Lung (tissue), 12 donors: Measurements from ENCODE around the gene ILF3. TPM values are rescaled to one million over a fixed set of nuclear protein-coding genes. Genes with fewer than 3 reads are reported as not detected.
"Not testable (repeated sequence)": the region's sequence is repeated elsewhere in the genome, so short reads cannot be mapped to it uniquely, and the experiment has no call there.

Source experiments
- ATAC-seq: fragments of 200-7000 bp; cut with Tn5 transposase; one replicate; pipeline ENCODE4 v1.9.1; 2020; ENCODE audit warnings: moderate number of reproducible peaks; ENCODE audit not compliant: insufficient read depth, low FRiP score
- DNase-seq, 3 donors: peaks; one replicate each; pipeline ENCODE4 v3.0.0-alpha.2; 2013 to 2017
- H3K27ac ChIP-seq, 2 donors: one replicate each; pipeline ENCODE4 v1.5.1; 2013; ENCODE audit warnings: mild to moderate bottlenecking in 2 of 2, moderate library complexity in 2 of 2, control low read depth in 1 of 2, inconsistent platforms in 1 of 2, low read depth in 1 of 2, low read length in 1 of 2
- H3K27me3 ChIP-seq, 3 donors: one replicate each; pipeline ENCODE4 v1.5.1; 2013; ENCODE audit warnings: low read length in 2 of 3; ENCODE audit not compliant: control insufficient read depth in 3 of 3, insufficient read depth in 3 of 3
- H3K36me3 ChIP-seq, 4 donors: one replicate each; pipeline ENCODE4 v1.5.1; 2013; ENCODE audit warnings: low read length in 4 of 4, mild to moderate bottlenecking in 1 of 4, moderate library complexity in 1 of 4; ENCODE audit not compliant: control insufficient read depth in 4 of 4, insufficient read depth in 4 of 4
- H3K4me1 ChIP-seq, 5 donors: one replicate each; pipeline ENCODE4 v1.5.1; 2013; ENCODE audit warnings: low read length in 5 of 5, mild to moderate bottlenecking in 2 of 5, moderate library complexity in 1 of 5; ENCODE audit not compliant: control insufficient read depth in 5 of 5, insufficient read depth in 5 of 5
- H3K4me3 ChIP-seq: one replicate; pipeline ENCODE4 v1.5.1; 2013; ENCODE audit warnings: mild to moderate bottlenecking, control low read depth, moderate library complexity
- H3K9ac ChIP-seq, 2 donors: one replicate each; pipeline ENCODE4 v1.5.1; 2013; ENCODE audit warnings: low read length in 2 of 2, control low read depth in 1 of 2; ENCODE audit not compliant: insufficient read depth in 1 of 2
- H3K9me3 ChIP-seq, 4 donors: one replicate each; pipeline ENCODE4 v1.5.1; 2013; ENCODE audit warnings: low read length in 3 of 4, mild to moderate bottlenecking in 1 of 4, moderate library complexity in 1 of 4; ENCODE audit not compliant: control insufficient read depth in 4 of 4, insufficient read depth in 3 of 4
- WGBS, 2 donors: extraction: QIAGEN DNeasy Blood & Tissue Kit; methylation state at CpG; one replicate each; pipeline ENCODE4 v1.1.7; 2013; 5-methylcytosine and 5-hydroxymethylcytosine counted together
- polyA plus RNA-seq, 2 donors: library from polyadenylated mRNA; stranded (reverse); fragments of 200-250 nt; gene quantifications; one replicate each; pipeline ENCODE4 v1.2.1, GENCODE V29; 2013
- total RNA-seq, 2 donors: library from RNA; depleted of rRNA in 1 of 2; stranded (reverse); fragments of >200 nt in 1 of 2; gene quantifications; one replicate each; pipeline ENCODE4 v1.2.1, GENCODE V29; 2014 to 2021
- TF ChIP-seq, protein P1 (sequence below): IDR thresholded peaks from 2 replicates; pipeline ENCODE4 v1.5.1; 2012; ENCODE audit warnings: mild to moderate bottlenecking; ENCODE audit errors: control extremely low read depth, extremely low read depth
- donor health status: control.
- donor health status: control.
- donor health status: Bipolar disorder and iron deficiency.
- donor health status: healthy.
- donor health status: DM: yes; HTN: yes; CAD: no.

The ILF3 gene
- total and polyA plus RNA-seq, 4 donors: 105 to 225 (median 131) TPM

DNA sequence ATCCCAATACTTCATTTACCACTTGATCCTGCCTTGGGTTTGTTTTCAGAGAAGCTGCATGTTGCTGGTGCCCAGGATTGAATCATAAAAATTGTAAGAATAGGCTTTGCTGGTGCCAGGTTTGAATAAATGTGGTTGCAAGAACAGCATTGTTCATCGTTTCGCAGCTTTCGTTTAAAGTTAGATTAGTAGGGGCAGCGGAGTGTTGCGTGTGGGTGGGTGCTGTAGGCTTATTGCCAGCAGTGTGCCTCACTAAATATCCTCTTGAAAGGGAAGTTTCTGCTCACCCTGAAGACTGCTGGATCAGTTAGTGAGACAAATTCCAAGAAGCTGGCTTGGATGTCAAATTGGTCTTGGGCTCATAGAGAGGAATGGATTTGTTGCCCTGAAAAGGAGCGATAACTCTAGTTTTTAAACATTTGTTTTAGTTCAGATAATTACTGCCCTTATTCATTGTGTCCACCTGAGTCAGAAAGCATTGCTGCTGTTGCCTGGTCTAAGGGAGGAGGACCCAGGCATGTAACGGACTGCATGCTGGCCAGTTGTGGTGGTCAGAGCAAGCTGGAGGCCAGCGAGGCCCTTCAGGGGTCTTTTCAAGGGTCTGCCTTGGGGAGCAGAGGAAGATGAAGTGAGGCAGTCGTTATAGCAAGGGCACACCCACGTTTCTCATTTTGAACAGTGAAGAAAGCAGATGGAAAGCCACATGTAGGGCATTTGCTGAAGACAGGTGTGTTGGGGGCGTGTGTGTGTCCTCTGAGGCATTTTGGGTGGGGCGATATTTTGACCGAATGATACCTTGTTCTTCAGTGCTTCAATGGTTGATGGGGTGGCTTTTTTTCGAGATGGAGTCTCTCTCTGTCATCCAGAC lies 8.5 kb downstream of the ILF3 start:
- WGBS, 2 donors: 64 to 76% methylated on average over 14 of the region's 14 CpGs
- TF ChIP-seq, protein P1, sequence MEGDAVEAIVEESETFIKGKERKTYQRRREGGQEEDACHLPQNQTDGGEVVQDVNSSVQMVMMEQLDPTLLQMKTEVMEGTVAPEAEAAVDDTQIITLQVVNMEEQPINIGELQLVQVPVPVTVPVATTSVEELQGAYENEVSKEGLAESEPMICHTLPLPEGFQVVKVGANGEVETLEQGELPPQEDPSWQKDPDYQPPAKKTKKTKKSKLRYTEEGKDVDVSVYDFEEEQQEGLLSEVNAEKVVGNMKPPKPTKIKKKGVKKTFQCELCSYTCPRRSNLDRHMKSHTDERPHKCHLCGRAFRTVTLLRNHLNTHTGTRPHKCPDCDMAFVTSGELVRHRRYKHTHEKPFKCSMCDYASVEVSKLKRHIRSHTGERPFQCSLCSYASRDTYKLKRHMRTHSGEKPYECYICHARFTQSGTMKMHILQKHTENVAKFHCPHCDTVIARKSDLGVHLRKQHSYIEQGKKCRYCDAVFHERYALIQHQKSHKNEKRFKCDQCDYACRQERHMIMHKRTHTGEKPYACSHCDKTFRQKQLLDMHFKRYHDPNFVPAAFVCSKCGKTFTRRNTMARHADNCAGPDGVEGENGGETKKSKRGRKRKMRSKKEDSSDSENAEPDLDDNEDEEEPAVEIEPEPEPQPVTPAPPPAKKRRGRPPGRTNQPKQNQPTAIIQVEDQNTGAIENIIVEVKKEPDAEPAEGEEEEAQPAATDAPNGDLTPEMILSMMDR: no peak
- Histone ChIP-seq H3K27me3 (no peaks in the 10 kb centered on the region), H3K27ac (no peak overlapping the region), H3K9me3 (no peaks in the 10 kb centered on the region), H3K9ac (no peak overlapping the region), H3K4me1 (peaks cover 0 to 10% (median 5%) of the 10 kb centered on the region in 5 donors), H3K36me3 (peaks cover 3 to 7% (median 5%) of the 10 kb centered on the region in 4 donors), H3K4me3 (no peak overlapping the region)
- no peak for DNase-seq
- ATAC-seq: no peak

DNA sequence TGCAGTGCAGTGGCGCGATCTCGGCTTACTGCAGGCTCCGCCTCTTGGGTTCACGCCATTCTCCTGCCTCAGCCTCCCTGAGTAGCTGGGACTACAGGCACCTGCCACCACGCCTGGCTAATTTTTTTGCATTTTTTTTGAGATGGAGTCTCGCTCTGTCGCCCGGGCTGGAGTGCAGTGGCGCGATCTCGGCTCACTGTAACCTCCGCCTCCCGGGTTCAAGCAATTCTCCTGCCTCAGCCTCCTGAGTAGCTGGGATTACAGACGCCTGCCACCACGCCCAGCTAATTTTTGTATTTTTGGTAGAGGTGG lies 9.1 kb downstream of the ILF3 start:
- not testable (repeated sequence) for H3K27me3 ChIP-seq

DNA sequence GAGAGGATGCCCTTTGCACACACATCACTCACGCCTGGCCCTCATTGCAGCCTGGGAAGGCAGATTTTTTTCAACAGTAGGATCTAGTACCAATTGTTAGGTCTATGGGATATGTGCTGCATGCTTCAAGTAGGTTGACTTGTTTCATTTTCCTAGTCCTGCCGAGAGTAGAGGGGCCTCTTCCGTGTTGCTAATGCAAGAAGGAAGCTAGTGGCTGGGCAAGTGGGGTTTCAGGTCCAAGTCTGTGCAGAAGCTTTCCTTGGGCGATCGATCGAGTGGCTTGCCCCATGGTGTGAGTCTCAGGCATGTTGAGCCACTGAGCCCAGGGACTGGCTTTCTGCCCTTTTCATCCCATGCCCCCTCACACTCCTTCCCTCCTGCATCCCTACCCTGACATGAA lies 13.7 kb downstream of the ILF3 start:
- Histone ChIP-seq H3K27ac (no peak overlapping the region), H3K9ac (no peak overlapping the region), H3K9me3 (no peaks in the 10 kb centered on the region), H3K4me1 (peaks cover 0 to 4% (median 1%) of the 10 kb centered on the region in 5 donors), H3K27me3 (no peaks in the 10 kb centered on the region), H3K4me3 (no peak overlapping the region), H3K36me3 (peaks cover 10 to 19% (median 15%) of the 10 kb centered on the region in 4 donors)
- ATAC-seq: no peak
- TF ChIP-seq, protein P1: no peak
- no peak for DNase-seq
- WGBS, 2 donors: 44 to 67% methylated on average over 6 of the region's 6 CpGs

More for the DNA sequence above, 9.1 kb downstream of the ILF3 start:
- not testable (repeated sequence) for DNase-seq, H3K36me3 ChIP-seq, H3K27ac ChIP-seq, H3K4me1 ChIP-seq, H3K9ac ChIP-seq, H3K4me3 ChIP-seq, H3K9me3 ChIP-seq, ATAC-seq
- 87 to 90% methylated on average over 16 of the region's 16 CpGs for WGBS, 2 donors

DNA sequence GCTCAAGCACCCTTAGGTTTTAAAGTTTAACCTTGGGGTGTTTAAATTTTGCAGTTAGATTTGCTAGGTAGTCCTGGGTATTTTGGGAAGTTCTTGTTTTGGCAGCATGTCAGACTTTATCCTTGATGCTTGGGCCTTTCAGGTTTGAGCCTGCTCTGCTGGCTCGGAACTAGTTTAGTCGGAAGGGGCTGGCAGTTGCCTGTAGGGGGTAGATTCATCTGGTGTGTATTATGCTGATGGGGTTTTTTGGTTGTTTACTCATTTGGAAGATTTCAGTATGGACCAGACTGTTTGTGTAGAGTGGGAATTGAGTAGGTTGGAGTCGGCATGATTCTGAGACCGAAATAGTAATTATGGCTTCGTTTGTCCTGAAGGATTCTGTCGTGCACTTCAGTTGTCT lies 15.1 kb downstream of the ILF3 start:
- TF ChIP-seq, protein P1: no peak
- Histone ChIP-seq H3K9ac (no peak overlapping the region), H3K36me3 (peaks cover 16 to 25% (median 22%) of the 10 kb centered on the region in 4 donors), H3K9me3 (no peaks in the 10 kb centered on the region), H3K4me3 (no peak overlapping the region), H3K27ac (no peak overlapping the region), H3K27me3 (no peaks in the 10 kb centered on the region), H3K4me1 (peaks cover 0 to 4% (median 3%) of the 10 kb centered on the region in 5 donors)
- 78 to 86% methylated on average over 6 of the region's 6 CpGs for WGBS, 2 donors
- DNase-seq (no peak), ATAC-seq (no peak)
